Measurements from ENCODE around the gene SLC38A3. TPM values are rescaled to one million over a fixed set of nuclear protein-coding genes. Genes with fewer than 3 reads are reported as not detected.

The SLC38A3 gene
- total and polyA plus RNA-seq, 2 of the 8 experiments (the other 6 are each of a cell fraction or from before 2014, with no cell fraction given): 1.2 to 3.7 TPM

- Histone ChIP-seq H2BK5ac (ENCODE audit: low read depth, low read length) (peak within 1 kb of the TSS; percentile 92; the same call in 1 of the 2 replicates), H3K79me2 (ENCODE audit: control insufficient read depth in 1 of 2, insufficient read depth in 2 of 2, low read length in 2 of 2) (peaks cover 12 to 46% of the 10 kb centered on the region in 2 experiments), H4K5ac (ENCODE audit: insufficient read length, low read depth, low read length) (no peak within 1 kb of the TSS), H3K36me3 (ENCODE audit: control insufficient read depth in 2 of 4, insufficient read depth in 4 of 4, low read length in 3 of 4) (no peaks in the 10 kb centered on the region), H3K56ac (replicated peaks; ENCODE audit: insufficient read length, low read depth, low read length) (peak within 1 kb of the TSS; percentile 24), H3K27ac (ENCODE audit: low read depth, low read length) (0 out of 2 replicates have a peak within 1 kb of the TSS, but pooled peaks have one; percentile 61), H3K4me2 (ENCODE audit: insufficient read depth in 1 of 2, low read depth in 2 of 2, low read length in 2 of 2) (peak within 1 kb of the TSS; percentile 82 to 96), H3K4ac (replicated peaks; ENCODE audit: insufficient read length, low read depth, low read length) (peak within 1 kb of the TSS; percentile 87), H3K23me2 (ENCODE audit: low read depth, low read length) (peaks cover 16% of the 10 kb centered on the region; the same call in 1 of the 2 replicates), H3K18ac (ENCODE audit: extremely low read depth, low read length) (peak within 1 kb of the TSS; percentile 93), H2BK15ac (ENCODE audit: low read length) (peak within 1 kb of the TSS; percentile 61; the same call in 1 of the 2 replicates), H3K27me3 (replicated peaks in 1 of 4; ENCODE audit: control insufficient read depth in 3 of 4, extremely low read depth in 1 of 4, insufficient read depth in 3 of 4, low read length in 3 of 4) (no peaks in the 10 kb centered on the region; a peak in 1 of 7 replicates), H3K79me1 (ENCODE audit: low read depth, low read length) (peaks cover 5% of the 10 kb centered on the region), H3K23ac (ENCODE audit: insufficient read length) (no peak within 1 kb of the TSS), H4K20me1 (replicated peaks in 1 of 2; ENCODE audit: control insufficient read depth in 1 of 2, insufficient read depth in 2 of 2, low read length in 2 of 2) (peaks cover 13 to 34% of the 10 kb centered on the region in 2 experiments), H4K8ac (ENCODE audit: extremely low read depth, insufficient read depth, low read length) (peak within 1 kb of the TSS; percentile 81), H3K9ac (replicated peaks in 1 of 4; ENCODE audit: extremely low read depth in 1 of 4, low read depth in 3 of 4, low read length in 3 of 4) (peak within 1 kb of the TSS; percentile 72 to 83 (median 79)), H2AFZ (ENCODE audit: low read length) (no peak within 1 kb of the TSS), H2BK120ac (replicated peaks; ENCODE audit: low read depth, low read length) (no peak within 1 kb of the TSS), H4K91ac (replicated peaks; ENCODE audit: insufficient read length, low read length) (peak within 1 kb of the TSS; percentile 52), H3K4me1 (replicated peaks in 1 of 4; ENCODE audit: control insufficient read depth in 3 of 4, insufficient read depth in 4 of 4, low read length in 3 of 4) (peaks cover 6 to 39% (median 36%) of the 10 kb centered on the region in 4 experiments), H2AK5ac (ENCODE audit: low read depth, low read length) (no peak within 1 kb of the TSS), H2BK20ac (ENCODE audit: low read length) (no peak within 1 kb of the TSS), H3K4me3 (ENCODE audit: extremely low read depth in 1 of 4, insufficient read depth in 2 of 4, low read depth in 3 of 4, low read length in 4 of 4) (peak within 1 kb of the TSS; percentile 86 to 93 (median 90)), H3K9me3 (ENCODE audit: insufficient read depth in 2 of 2, low read depth in 1 of 2, low read length in 1 of 2) (no peaks in the 10 kb centered on the region), H2BK12ac (ENCODE audit: low read depth, low read length) (peak within 1 kb of the TSS; percentile 84; the same call in 1 of the 2 replicates), H3K14ac (ENCODE audit: insufficient read length) (no peak within 1 kb of the TSS)
- DNase-seq (ENCODE audit: low read depth in 1 of 2, low spot score in 2 of 2) (peak; percentile 95 to 96), FAIRE-seq (peak; percentile 80)
- 1% methylated on average over 27 of the region's 75 CpGs; no CpG with 5 or more reads in 1 of the 2 experiments for WGBS, 2 experiments (ENCODE audit: extremely low coverage in 1 of 2, insufficient coverage in 1 of 2, insufficient read length in 1 of 2, insufficient replicate concordance in 2 of 2, low coverage in 1 of 2, low lambda C conversion rate in 2 of 2, missing lambda C conversion rate in 1 of 2)
- ChIA-PET CTCF (ENCODE audit: partially characterized antibody) (interaction anchor here (12.9 to 53.5 kb wide), 3 partner anchors 14 to 42 kb away, joined by 121 to 2149 read pairs (median 2149); partner anchors contain the start of genes GNAI2, GNAT1, LSMEM2 and SEMA3B), POLR2A (ENCODE audit: partially characterized antibody) (interaction anchor here (0.6 to 4.1 kb wide), 15 partner anchors 8 to 97 kb away, joined by 3 to 33 read pairs (median 4); partner anchors contain the start of gene GNAT1)
- TF ChIP-seq CTBP2 (IDR thresholded peaks at IDR 0.05; ENCODE audit: borderline replicate concordance, insufficient read depth, insufficient read length, low read length): no peak
- no peak for TF ChIP-seq RXRA (IDR thresholded peaks at IDR 0.05; ENCODE audit: insufficient read depth, low read depth, low read length)
- peak; percentile 77; the same call in 1 of the 2 replicates for TF ChIP-seq SP1 (IDR thresholded peaks at IDR 0.05; ENCODE audit: low read depth, low read length)
- peak; percentile 89 for TF ChIP-seq TAF1 (IDR thresholded peaks at IDR 0.05; ENCODE audit: low read depth, low read length)
- TF ChIP-seq CBX5 (IDR thresholded peaks at IDR 0.05; ENCODE audit: low read depth, low read length): no peak
- no peak for TF ChIP-seq SAP30 (IDR thresholded peaks at IDR 0.05; ENCODE audit: insufficient read depth, insufficient replicate concordance, low read length)
- no peak for TF ChIP-seq TCF12 (IDR thresholded peaks at IDR 0.05; ENCODE audit: low read depth, low read length)
- TF ChIP-seq RFX5 (IDR thresholded peaks at IDR 0.05; ENCODE audit: borderline replicate concordance, low read depth, low read length): peak; percentile 36; the same call in 1 of the 2 replicates
- no peak for TF ChIP-seq POU5F1 (IDR thresholded peaks at IDR 0.05; ENCODE audit: low read depth, low read length)
- TF ChIP-seq ZNF274 (IDR thresholded peaks at IDR 0.05; ENCODE audit: borderline replicate concordance, extremely low read depth, low read length): no peak
These were observed 30.8 kb downstream of the SLC38A3 start, which contains the start of gene GNAI2 for GRCh38 chr3:50235716-50236483. GNAI2 (plus strand) TSS chr3:50236204; CDS start chr3:50236336, 132 bp downstream.

Measured in H1 (cell line).